HG03520 (cell line): Measurements from ENCODE around the gene FBXO11.
A peak's percentile ranks its signal among the peaks of the same experiment; 100 is the strongest.

ENCODE experiments used
- ATAC-seq: cut with Tn5 transposase; IDR thresholded peaks from one replicate; pipeline ENCODE4 v1.9.1; 2021; ENCODE audit warnings: mild to moderate bottlenecking, moderate library complexity; ENCODE audit not compliant: unreplicated experiment

FBXO11 gene

DNA sequence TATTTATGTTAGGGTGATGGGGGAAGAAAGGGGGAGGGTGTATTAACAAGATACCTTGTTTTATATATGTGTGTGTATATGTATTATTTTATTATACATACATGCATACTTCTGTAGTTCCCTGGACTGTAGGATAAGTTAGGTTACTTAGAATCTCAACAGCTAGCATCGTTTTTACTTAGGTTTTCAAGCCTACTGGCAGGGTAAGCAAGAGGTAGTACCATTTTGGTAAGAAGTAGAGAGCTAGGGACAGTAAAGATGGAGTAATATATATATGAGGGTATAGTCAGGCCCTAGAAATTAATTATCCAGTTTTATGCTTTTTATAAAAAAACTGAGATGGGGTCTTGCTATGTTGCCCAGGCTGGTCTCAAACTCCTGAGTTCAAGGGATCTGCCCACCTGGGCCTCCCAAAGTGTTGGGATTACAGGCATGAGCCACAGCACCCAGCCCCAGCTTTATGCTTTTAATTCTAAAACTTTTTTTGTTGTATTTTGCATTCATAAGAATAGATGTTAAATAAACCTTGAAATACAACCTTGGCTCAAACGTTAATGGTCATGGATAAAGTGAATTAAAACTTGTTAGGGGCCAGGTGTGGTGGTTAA lies 110.1 kb downstream of the FBXO11 start:
- no peak for ATAC-seq

DNA sequence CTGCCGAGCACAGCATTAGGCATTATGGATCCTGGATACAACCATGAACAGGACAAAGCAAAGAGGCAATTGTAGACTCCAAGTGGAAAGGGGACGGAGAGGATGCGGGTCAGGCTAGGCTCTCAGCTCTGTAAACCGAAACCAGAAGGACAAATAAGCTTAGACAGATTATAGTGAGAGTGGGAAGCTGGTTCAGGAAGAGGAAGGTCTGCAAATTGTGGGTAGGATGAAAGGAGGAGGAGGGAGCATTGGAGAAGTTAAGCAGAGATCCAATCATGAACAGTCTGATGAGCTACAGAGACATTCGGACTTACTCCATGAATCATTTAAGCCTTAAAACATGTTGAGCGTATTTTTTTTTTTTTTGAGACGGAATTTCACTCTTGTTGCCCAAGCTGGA lies 120.3 kb downstream of the FBXO11 start:
- ATAC-seq, result no peak

DNA sequence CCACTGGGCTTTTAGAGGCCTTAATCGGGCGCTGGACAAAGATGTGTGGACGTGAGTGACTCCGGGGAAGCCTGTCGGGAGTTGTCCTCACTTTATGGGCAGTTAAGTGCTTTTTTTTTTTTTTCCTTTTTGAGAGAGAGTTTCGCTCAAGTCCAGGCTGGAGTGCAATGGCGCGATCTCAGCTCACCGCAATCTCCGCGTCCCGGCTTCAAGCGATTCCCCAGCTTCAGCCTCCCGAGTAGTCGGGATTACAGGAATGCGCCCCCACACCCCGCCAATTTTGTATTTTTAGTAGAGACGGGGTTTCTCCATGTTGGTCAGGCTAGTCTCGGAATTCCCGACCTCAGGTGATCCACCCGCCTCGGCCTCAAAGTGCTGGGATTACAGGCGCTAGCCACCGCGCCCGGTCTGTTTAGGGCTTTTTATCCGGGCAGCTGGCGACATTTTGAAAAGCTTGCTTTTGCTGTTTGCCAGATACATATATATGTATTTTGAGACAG lies 121.9 kb downstream of the FBXO11 start:
- no peak for ATAC-seq

DNA sequence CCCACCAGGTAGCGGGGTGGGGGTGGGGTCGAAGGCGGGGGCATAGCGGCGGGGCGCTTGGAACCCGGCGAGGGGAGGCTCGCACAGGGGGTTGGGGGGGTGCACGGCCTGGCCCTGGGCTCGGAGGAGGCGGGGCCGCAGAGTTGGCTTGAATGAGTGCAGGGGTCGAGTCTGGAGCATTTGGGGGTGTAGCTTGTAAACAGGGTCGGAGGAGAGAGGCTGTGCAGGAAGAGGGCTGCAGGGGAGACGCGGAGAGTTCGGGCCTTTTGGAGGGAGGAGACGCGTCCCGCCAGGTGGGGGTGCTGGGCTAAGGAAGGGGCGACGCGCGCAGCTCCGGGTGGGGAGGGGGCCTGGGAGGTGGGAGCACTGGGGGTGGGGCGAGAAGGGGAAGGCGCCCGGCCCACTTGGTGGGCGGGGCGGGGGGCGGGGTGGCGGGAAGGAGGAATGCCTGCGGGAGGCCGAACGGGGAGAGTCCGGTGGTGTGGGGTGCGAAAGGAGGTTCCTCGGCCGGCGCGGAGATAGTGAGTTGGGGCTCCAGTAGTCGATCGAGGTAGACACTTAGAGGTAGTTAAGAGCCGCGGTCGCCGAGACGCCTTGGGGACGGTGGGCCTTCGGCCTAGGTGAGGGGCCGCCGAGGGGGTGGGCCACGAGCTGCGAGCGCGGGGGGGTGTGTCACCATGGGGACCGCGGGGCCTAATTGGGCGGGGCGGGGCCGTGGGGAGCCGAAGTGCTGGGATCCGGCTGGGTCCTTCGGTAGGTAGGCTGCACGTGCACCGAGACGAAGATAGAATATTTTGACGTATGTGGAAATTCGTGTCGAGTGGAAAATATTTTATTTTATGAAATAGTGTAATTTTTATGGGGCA lies 122.6 kb downstream of the FBXO11 start:
- ATAC-seq, result peak; percentile 22

DNA sequence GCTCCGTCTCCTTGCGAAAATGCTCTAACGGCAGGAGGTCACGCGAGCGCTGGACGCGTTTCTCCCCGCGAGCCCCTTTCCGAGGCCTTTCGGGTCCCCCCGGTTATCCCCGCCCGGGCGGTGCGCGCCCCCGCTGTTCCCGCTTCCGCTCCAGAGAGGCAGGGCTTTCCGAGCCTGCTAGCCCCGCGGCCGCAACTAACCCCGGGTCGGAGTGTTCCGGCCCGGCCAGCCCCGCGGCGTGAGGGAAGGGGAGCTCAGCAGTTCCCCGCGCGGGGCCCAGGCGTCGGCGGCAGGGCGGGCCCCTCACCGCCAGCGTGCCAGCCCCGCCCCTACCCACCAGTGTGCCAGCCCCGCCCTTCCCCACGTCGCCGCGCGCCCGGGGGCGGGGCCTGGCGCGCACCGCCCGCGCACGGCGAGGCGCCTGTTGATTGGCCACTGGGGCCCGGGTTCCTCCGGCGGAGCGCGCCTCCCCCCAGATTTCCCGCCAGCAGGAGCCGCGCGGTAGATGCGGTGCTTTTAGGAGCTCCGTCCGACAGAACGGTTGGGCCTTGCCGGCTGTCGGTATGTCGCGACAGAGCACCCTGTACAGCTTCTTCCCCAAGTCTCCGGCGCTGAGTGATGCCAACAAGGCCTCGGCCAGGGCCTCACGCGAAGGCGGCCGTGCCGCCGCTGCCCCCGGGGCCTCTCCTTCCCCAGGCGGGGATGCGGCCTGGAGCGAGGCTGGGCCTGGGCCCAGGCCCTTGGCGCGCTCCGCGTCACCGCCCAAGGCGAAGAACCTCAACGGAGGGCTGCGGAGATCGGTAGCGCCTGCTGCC lies 123.4 kb downstream of the FBXO11 start, which contains the start of gene MSH6:
Gene MSH6 (plus strand): TSS at position 475 of the 815 bp plus-strand sequence. CDS start 89 bp downstream, at position 564.
- peak; percentile 82 for ATAC-seq

DNA sequence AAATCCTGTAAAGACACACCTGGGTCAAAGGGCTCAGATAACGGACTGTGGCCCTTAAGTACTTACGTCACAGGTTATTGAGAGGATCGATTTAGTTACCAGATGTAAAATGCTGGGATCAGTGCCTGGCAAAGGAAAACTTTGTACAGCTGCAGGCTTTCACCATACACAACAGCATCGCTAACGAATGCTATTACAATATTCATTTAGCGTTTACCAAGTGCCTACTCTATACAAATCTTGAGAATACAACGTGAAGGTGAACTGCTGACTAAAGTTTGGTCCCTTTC lies 124.0 kb downstream of the FBXO11 start:
- ATAC-seq, result no peak

DNA sequence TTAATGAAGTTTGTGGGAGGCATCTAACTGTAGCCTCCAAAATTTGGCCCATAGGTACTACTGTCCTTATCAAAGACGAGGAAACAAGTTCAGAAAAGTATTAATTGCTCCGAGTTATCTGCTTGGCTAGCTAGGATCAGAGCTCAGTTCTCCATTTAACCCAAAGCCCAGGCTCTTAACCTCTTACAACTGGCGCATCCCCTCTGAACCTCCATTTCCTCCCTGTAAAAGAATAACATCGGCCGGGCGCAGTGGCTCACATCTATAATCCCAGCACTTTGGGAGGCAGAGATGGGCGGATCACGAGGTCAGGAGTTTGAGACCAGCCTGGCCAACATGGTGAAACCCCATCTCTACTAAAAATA lies 126.9 kb downstream of the FBXO11 start:
- no peak for ATAC-seq

DNA sequence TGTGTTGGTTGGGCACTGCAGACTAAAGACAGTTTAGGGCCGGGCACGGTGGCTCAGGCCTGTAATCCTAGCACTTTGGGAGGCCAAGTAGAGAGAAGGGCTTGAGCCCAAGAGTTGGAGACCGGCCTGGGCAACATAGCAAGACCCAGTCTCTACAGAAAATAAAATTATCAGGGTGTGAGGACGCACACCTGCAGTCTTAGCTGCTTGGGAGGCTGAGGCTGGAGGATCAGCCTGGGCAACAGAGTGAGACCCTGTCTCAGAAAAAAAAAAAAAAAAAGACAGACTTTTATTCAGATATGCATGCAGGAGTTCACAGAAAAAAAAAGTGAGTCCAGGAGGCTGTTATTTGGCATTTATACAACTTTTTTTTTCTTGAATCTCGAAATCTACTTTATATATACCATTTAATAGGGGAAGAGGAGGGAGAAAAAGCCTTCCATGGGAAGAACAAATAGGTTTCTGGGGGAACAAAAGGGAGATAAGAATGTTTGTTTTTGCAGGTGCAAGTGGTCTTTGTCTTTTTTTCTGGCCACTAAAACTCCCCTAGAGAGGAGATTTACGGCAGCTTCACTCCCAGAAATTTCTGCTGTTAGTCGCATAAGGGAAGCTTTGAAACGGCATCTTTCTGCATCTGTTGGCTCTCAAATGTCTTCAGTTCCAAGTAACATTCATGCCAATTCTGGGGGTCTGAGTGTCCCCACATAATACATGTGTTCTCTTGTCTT lies 127.4 kb downstream of the FBXO11 start:
- no peak for ATAC-seq

DNA sequence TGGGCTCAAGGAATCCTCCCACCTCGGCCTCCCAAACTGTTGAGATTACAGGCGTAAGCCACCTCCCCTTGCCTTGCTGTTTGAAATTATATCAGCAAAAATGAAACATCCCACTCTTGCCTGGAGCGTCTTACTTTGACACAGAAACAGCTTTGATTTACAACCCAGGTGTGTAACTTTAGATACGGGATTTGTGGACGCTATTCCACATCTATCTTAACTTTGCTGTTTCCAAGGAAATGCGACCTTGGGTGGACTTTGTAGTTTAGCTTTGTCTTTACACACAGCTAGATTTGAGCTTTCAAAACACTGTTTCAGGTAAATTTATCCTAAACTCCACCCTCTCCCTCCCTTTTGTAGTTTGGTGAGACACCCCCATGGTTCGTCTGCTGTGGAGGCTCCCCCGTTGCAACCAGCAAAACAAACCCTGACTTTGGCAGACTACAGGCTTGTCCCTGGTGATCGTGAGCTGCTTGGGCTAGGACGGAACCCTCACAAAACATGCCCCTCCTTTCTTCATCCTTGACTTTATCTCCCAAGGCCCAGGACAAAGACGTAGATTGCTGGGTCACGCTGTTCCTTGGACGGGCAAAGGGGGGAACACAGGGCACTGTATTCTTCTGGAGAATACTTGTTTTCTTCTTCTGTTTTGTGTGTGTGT lies 128.9 kb downstream of the FBXO11 start:
- ATAC-seq, result no peak

DNA sequence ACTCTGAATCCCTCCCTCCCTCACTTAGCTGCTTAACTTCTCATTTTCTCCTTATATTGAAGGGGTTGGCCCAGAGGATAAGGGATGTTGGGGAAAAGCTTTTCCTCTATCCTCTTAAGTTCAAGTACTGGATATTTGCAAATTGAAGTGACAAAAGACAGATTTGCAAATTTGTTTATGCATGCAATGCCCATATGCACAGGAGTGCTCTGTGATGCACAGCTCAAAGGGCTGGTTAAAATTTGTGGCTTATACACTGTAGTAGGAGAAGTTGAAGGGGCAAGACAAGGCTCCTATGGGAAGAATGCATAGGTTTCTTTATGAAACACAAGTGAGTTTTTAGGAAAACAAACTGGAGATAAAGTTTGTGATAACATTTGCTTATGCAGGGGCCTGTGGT lies 131.7 kb downstream of the FBXO11 start:
- ATAC-seq, result no peak

DNA sequence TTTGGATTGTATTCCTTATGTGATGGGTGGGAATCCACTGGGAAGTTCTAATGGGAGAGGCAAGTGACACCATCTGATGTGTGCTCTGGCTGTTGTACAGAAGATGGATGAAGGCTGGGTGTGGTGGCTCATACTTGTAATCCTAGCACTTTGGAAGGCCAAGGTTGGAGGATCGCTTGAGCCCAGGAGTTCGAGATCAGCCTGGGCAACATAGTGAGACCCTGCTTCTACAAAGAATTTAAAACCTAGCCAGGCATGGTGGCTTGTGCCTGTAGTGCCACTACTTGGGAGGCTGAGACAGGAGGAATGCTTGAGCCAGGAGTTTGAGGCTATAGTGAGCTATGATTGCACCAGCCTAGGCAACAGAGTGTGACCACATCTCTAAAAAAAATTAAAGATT lies 134.0 kb downstream of the FBXO11 start:
- ATAC-seq, result no peak

DNA sequence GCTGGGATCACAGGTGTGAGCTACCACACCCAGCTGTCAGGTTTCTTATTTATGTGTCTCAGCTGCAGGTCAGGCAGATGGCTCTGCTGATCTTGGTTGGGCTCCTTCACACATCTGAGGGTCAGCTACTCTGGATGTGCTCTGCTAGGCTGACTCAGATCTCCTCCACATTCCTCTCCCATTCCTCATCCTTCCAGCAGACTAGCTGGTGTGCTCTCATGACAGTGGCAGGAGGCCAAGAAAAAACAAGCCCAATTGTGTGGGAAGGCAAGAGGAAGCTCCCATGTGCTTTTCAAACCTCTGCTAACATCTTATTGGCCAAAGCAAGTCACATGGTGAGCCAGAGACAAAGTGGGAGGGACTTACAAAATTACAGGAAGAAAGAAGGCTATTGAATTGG lies 135.1 kb downstream of the FBXO11 start:
- ATAC-seq, result no peak

DNA sequence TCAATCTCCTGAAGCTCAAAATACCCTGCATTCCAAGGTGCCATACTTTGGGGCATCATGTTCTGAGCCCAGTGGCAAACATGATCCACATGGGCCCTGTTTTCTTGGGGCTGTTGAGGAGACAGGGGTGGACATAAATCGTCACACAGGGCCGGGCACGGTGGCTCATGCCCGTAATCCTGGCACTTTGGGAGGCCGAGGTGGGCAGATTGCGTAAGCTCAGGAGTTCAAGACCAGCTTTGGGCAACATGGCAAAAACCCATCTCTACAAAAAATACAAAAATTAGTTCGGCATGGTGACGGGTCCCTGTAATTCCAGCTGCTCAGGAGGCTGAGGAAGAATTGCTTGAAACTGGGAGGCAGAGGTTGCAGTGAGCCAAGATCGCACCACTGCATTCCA lies 137.0 kb downstream of the FBXO11 start:
- no peak for ATAC-seq

DNA sequence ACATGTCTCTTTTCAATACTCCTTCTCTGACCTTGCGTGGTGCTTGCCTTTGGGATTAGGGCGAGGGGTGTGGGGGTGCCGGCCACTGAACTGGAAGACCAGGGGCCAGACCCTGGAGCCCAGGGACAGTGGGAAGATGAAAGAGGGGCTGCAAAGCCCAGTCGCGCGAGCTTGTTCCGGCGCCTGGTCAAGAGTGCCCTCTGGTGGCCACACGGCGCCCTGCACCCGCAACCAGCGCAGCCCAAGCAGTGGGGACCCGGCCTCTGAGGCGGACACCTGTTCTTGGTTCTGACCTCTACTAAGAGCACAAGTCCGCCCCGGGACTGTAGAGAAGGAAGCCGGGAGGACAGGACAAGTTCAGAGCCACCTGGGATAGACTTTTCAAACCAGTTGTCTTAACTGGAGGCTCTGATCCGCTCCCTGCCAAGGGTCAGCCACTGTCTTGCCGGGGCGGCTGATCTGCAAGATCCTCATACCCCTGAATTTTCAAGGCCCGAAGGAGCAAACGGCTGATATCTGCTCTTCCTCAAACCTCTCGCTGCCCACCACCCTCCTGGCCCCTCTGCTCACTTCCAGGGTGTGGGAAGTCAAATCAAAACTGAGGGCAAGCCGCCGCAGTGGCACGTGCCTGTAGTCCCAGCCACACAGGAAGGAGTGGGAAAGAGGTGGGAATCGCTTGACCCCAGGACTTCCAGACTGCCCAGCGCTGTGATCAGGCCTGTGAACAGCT lies 138.3 kb downstream of the FBXO11 start:
- ATAC-seq, result no peak

DNA sequence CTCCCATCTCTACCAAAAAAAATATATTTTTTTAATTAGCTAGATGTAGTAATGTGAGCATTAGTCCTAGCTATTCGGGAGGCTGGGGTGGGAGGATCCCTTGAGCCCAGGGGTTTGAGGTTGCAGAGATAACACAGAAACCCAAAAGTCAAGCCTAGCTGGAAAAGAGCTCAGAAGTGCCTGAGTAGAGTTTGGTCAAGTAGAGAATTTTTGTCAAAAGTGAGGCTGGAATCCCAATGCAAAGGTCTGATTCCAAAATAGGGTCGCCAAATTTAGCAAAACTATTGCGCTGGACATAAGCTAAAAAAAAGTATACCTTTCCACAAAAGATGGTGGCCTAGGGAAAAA lies 138.8 kb downstream of the FBXO11 start:
- ATAC-seq, result no peak

DNA sequence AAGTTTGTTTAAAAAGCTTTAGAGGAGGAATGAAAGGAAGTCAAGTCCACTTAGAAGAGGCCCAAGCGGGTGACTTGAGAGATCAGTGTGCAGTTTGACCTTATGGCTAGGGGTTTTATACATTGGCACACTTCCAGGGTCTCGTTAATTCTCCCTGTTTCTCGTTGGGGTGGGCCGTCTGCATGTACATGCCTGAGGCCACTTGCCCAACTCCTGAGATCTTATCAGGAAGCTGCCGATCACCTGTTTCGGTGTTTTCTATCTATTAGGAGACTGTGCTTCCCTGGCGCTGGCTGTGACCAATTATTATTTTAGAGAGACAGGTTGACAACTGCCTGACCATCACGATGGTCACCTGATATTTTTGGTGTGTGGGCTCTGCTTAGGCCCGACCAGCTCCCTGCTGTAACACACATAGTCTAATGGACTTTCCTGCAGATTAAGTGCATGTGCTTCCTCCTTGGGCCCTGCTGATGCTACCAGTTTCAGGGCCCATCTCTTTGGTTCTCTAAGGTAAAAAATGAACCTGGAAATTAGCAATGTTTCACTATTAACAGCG lies 154.4 kb downstream of the FBXO11 start:
- ATAC-seq, result no peak

DNA sequence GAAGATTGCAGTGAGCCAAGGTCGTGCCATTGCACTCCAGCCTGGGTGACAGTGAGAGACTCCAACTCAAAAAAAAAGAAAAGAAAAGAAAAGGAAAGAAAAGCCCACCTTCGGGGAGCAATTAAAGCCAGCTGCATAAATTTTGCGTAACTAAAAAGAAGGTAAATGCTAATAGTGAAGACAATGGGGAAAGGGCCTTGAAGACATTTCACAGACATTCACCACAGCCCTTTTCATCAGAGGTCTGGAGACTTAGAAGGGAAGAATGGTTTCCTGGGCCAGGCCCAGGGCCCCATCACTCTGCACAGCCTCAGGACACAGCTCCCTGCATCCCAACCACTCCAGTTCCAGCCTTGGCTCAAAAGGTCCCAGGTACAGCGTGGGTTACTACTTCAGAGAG lies 158.4 kb downstream of the FBXO11 start:
- no peak for ATAC-seq

DNA sequence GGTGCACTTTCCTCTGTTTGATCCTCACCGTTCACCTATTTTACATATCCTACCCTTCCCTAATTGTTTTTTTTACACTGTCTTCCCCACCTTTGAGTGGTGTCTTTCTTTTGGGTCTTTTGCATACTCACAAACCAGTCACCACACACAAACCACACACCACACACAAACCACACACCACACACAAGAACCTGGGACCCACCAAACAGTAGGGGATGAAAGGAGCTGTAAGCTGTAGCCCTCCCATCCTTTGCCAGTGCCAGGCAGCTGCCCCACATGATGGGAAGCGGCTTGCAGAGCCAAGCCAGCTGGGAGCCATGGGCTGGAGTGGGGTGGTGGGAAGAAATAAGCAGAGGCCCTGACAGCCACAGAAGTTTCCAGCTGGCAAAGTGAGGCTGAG lies 162.2 kb downstream of the FBXO11 start:
- no peak for ATAC-seq

DNA sequence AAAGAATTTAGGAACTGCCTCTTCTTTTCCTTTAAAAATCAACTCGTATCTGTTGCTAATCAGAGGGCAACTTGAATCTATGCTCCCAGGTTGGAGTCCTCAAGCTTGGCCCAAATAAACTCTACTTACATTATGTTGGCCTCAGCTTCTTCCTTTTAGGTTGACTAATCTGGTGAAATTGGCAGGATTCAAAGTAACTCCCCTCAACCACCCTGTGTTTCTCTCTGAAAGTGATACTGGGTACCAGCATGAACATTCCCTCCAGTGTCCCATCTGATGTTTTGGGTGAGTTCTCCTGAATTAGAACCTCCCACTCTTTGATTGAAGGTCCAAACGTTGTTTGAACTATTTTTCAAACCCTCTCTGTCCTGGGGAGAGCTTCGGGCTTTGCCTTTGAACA lies 164.7 kb downstream of the FBXO11 start:
- no peak for ATAC-seq

DNA sequence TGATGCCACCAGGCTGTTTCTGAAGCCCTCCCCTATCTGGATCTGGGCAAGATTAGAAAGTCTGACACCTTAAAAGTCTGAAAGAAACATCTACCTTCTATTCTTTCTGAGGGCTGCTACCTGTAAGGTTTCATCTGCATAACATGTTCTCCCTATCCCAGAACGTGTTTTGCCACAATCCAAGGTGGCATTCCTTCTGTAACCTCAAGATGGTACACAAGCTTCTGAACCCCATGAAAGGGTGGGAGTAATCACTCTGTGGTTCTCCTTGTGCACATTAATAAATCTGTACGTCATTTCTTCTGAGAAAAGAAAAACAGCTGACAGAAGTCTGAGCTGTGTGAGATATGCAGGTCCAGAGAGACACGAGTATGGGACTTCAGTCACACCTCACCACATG lies 165.2 kb downstream of the FBXO11 start:
- ATAC-seq, result no peak
